HEK293 (cell line): Measurements from ENCODE around the gene ADCY3.

Experiments used
- FEZF1 ChIP-seq: fragments of 450-650 bp; formaldehyde crosslinking; IDR thresholded peaks from 2 replicates; pipeline ENCODE4 v1.5.1; 2016; ENCODE audit warnings: missing biosample characterization, missing genetic modification characterization
- HIC1 ChIP-seq: fragments of 450-650 bp; formaldehyde crosslinking; IDR thresholded peaks from 2 replicates; pipeline ENCODE4 v1.5.1; 2016; ENCODE audit warnings: missing biosample characterization, missing genetic modification characterization
- KLF10 ChIP-seq: fragments of 450-650 bp; IDR thresholded peaks from 2 replicates; pipeline ENCODE4 v1.5.1; 2018; ENCODE audit warnings: missing biosample characterization, mild to moderate bottlenecking, missing genetic modification characterization
- KLF9 ChIP-seq: fragments of 450-650 bp; formaldehyde crosslinking; IDR thresholded peaks from 2 replicates; pipeline ENCODE4 v1.5.1; 2016; ENCODE audit warnings: missing biosample characterization, missing genetic modification characterization, low read depth
- PBX3 ChIP-seq: sonication (generic); formaldehyde crosslinking; IDR thresholded peaks from 2 replicates; pipeline ENCODE4 v1.8.1; 2022; ENCODE audit warnings: mild to moderate bottlenecking, moderate library complexity, missing genetic modification reagents
- PRDM1 ChIP-seq: fragments of 450-650 bp; formaldehyde crosslinking; IDR thresholded peaks from 2 replicates; pipeline ENCODE4; 2016; ENCODE audit warnings: missing biosample characterization, missing genetic modification characterization
- REPIN1 ChIP-seq: fragments of 450-650 bp; formaldehyde crosslinking; IDR thresholded peaks from 2 replicates; pipeline ENCODE4 v1.5.1; 2017; ENCODE audit warnings: missing biosample characterization, missing genetic modification characterization, low read depth
- REST ChIP-seq: fragments of 450-650 bp; formaldehyde crosslinking; IDR thresholded peaks from 2 replicates; pipeline ENCODE4 v1.5.1; 2016; ENCODE audit warnings: missing biosample characterization, missing genetic modification characterization
- SETDB1 ChIP-seq: IDR thresholded peaks from one replicate; pipeline ENCODE4 v1.6.1; 2017; ENCODE audit warnings: mild to moderate bottlenecking, low read length, moderate library complexity, mixed read lengths; ENCODE audit not compliant: insufficient read length
- YY2 ChIP-seq: fragments of 450-650 bp; formaldehyde crosslinking; IDR thresholded peaks from 2 replicates; pipeline ENCODE4 v1.5.1; 2016; ENCODE audit warnings: missing biosample characterization, missing genetic modification characterization
- ZIC2 ChIP-seq: fragments of 450-650 bp; formaldehyde crosslinking; IDR thresholded peaks from 2 replicates; pipeline ENCODE4 v1.5.1; 2016; ENCODE audit warnings: missing biosample characterization, missing genetic modification characterization
- ZNF138 ChIP-seq: fragments of 450-650 bp; formaldehyde crosslinking; IDR thresholded peaks from 2 replicates; pipeline ENCODE4 v1.5.1; 2016; ENCODE audit warnings: missing biosample characterization, missing genetic modification characterization, borderline replicate concordance
- ZNF140 ChIP-seq: fragments of 450-650 bp; formaldehyde crosslinking; IDR thresholded peaks from 2 replicates; pipeline ENCODE4 v1.5.1; 2016; ENCODE audit warnings: missing biosample characterization, missing genetic modification characterization
- ZNF148 ChIP-seq: fragments of 450-650 bp; formaldehyde crosslinking; IDR thresholded peaks from 2 replicates; pipeline ENCODE4 v1.5.0; 2017; ENCODE audit warnings: missing biosample characterization, missing genetic modification characterization, borderline replicate concordance
- ZNF175 ChIP-seq: fragments of 450-650 bp; formaldehyde crosslinking; IDR thresholded peaks from 2 replicates; pipeline ENCODE4 v1.5.1; 2016; ENCODE audit warnings: missing biosample characterization, missing genetic modification characterization
- ZNF19 ChIP-seq: fragments of 450-650 bp; formaldehyde crosslinking; IDR thresholded peaks from 2 replicates; pipeline ENCODE4; 2016; ENCODE audit warnings: missing biosample characterization, missing genetic modification characterization, low read depth
- ZNF2 ChIP-seq: fragments of 450-650 bp; formaldehyde crosslinking; IDR thresholded peaks from 2 replicates; pipeline ENCODE4 v1.5.1; 2016; ENCODE audit warnings: missing biosample characterization, missing genetic modification characterization
- ZNF211 ChIP-seq: fragments of 450-650 bp; formaldehyde crosslinking; IDR thresholded peaks from 2 replicates; pipeline ENCODE4 v1.5.1; 2016; ENCODE audit warnings: low read depth, missing biosample characterization, missing genetic modification characterization
- ZNF23 ChIP-seq: fragments of 450-650 bp; formaldehyde crosslinking; IDR thresholded peaks from 2 replicates; pipeline ENCODE4 v1.5.1; 2016; ENCODE audit warnings: missing biosample characterization, missing genetic modification characterization, borderline replicate concordance
- ZNF239 ChIP-seq: fragments of 450-650 bp; formaldehyde crosslinking; IDR thresholded peaks from 2 replicates; pipeline ENCODE4 v1.5.1; 2016; ENCODE audit warnings: missing biosample characterization, missing genetic modification characterization
- ZNF354C ChIP-seq: fragments of 450-650 bp; formaldehyde crosslinking; IDR thresholded peaks from 2 replicates; pipeline ENCODE4 v1.5.1; 2016; ENCODE audit warnings: missing biosample characterization, missing genetic modification characterization, low read depth, borderline replicate concordance
- ZNF423 ChIP-seq: fragments of 450-650 bp; formaldehyde crosslinking; IDR thresholded peaks from 2 replicates; pipeline ENCODE4 v1.5.1; 2016; ENCODE audit warnings: missing biosample characterization, missing genetic modification characterization
- ZNF513 ChIP-seq: fragments of 450-650 bp; IDR thresholded peaks from 2 replicates; pipeline ENCODE4 v1.5.1; 2018; ENCODE audit warnings: missing biosample characterization, missing genetic modification characterization
- ZNF514 ChIP-seq: fragments of 450-650 bp; formaldehyde crosslinking; IDR thresholded peaks from 2 replicates; pipeline ENCODE4 v1.5.1; 2016; ENCODE audit warnings: missing biosample characterization, missing genetic modification characterization
- ZNF768 ChIP-seq: fragments of 450-650 bp; formaldehyde crosslinking; IDR thresholded peaks from 2 replicates; pipeline ENCODE4 v1.5.1; 2018; ENCODE audit warnings: missing biosample characterization, mild to moderate bottlenecking, missing genetic modification characterization
- ZNF791 ChIP-seq: fragments of 450-650 bp; formaldehyde crosslinking; IDR thresholded peaks from 2 replicates; pipeline ENCODE4 v1.5.1; 2016; ENCODE audit warnings: missing biosample characterization, missing genetic modification characterization
- ZSCAN5A ChIP-seq: fragments of 450-650 bp; formaldehyde crosslinking; IDR thresholded peaks from 2 replicates; pipeline ENCODE4 v1.5.1; 2016; ENCODE audit warnings: missing biosample characterization, missing genetic modification characterization

Gene ADCY3

GRCh38 chr2:24832931-24833701 is 86.9 kb downstream of the ADCY3 start (continued):
- no peak for TF ChIP-seq HIC1 (tag by site-specific recombination)
- no peak for TF ChIP-seq YY2 (tag by site-specific recombination)
- TF ChIP-seq ZNF514 (tag by site-specific recombination) = no peak
- no peak for TF ChIP-seq PRDM1 (tag by site-specific recombination)
- peak; percentile 100 for TF ChIP-seq ZIC2 (tag by site-specific recombination)
- TF ChIP-seq PBX3 = no peak
- no peak for TF ChIP-seq ZNF175 (tag by site-specific recombination)
- TF ChIP-seq ZNF239 (tag by site-specific recombination) = no peak
- peak; percentile 12; the same call in 1 of the 2 replicates for TF ChIP-seq FEZF1 (tag by site-specific recombination)
- TF ChIP-seq ZNF423 = peak; percentile 99
- TF ChIP-seq ZNF23 = no peak
- TF ChIP-seq SETDB1 = no peak
- TF ChIP-seq ZNF19 = no peak
- no peak for TF ChIP-seq ZNF140 (tag by site-specific recombination)
- TF ChIP-seq ZNF768 (tag by site-specific recombination) = no peak
- TF ChIP-seq REPIN1 (tag by site-specific recombination) = no peak
- TF ChIP-seq ZNF354C = no peak
- no peak for TF ChIP-seq REST
- TF ChIP-seq ZNF2 (tag by site-specific recombination) = no peak; the same call in 1 of the 2 replicates
- no peak for TF ChIP-seq ZNF138 (tag by site-specific recombination)
- TF ChIP-seq ZNF211 (tag by site-specific recombination) = no peak
- TF ChIP-seq ZNF791 = no peak
- no peak for TF ChIP-seq KLF10 (tag by site-specific recombination)
- TF ChIP-seq KLF9 (tag by site-specific recombination) = no peak
- TF ChIP-seq ZNF513 (tag by site-specific recombination) = no peak
- no peak for TF ChIP-seq ZSCAN5A (tag by site-specific recombination)
- no peak for TF ChIP-seq ZNF148
